Measurements from ENCODE around the gene MARK3.

MARK3 gene

DNA sequence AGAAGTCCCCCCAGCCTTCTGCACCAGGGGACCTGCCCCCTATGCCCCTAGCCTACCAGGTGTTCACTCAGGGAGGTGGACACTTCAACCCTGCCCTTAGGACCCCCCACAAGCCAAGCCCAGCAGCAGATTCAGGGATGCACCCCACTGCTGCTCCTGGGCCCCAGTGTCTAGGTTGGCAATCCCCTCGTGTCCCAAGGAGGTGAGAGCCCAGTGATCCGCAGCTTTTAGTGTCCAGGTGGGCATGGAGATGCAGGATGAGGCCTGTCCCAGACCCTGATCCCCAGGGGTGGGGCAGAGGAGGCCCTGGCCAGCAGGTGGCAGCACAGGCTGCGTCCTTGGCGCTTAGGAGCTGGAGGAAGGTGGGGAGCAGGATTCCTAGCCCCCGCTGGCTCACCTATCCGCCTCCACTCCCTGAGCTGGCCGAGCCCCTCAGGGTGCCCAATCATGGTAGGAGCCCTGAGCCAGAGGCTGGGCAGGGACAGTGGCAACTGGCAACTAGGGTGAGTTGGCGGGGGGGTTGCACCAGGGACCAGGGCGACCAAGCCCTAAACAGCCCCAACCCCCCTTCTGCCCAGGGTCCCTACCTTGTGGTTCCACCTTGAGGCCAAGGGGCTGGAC, 133.3 kb downstream of the MARK3 start:
- H3K27me3 ChIP-seq (replicated peaks; ENCODE audit: control insufficient read depth, insufficient read depth, low read length), result no peaks in the 10 kb centered on the region
- H3K36me3 ChIP-seq (ENCODE audit: control insufficient read depth, insufficient read depth, low read length, severe bottlenecking), result peaks cover 12% of the 10 kb centered on the region
- no peaks in the 10 kb centered on the region for H3K9me3 ChIP-seq (ENCODE audit: control insufficient read depth, low read length)
- peaks cover 37% of the 10 kb centered on the region for H3K4me1 ChIP-seq (ENCODE audit: control insufficient read depth, insufficient read depth, low read length)
- H3K4me3 ChIP-seq (ENCODE audit: low read length), result no peak overlapping the region
- DNase-seq (ENCODE audit: low read depth), result peak; percentile 73
- peak overlapping the region; percentile 52 for H3K9ac ChIP-seq (ENCODE audit: low read length)

DNA sequence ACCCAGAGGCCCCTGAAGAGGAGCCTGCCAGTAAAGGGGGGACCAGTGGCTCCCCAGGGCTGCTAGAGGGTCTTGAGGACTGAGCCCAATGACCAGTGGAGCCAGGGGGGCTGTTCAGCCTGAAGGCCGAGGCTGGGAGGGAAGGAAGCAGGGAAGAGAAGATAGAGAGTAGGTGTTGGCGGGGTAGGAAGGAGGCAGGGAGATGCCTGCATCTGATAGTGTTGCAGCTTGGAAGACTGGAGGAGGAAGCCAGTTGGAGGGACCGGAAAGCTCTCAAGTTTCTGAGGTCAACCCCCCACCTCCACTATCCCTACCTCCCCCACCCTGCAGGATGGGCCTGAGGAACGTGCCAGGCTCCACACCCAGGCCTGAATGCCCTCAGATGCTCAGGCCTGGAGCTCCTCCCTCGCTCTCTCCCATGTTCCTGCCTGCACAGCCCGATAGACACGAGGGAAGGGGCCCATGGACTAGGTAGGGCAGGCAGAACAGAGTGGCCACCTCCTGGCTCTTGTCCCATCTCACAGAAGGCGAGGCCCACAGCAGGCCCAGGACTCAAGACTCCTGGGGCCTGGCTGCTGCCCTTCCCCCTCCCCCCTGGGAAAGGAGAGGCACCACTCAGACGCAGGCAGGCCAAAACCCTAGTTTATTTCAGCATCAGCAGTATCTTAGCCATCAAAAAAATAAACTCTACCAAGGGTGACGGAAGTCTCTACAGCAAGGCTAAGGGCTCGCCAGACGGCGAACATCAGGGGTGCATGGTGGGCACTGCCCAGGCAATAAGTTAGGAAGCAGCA, 134.0 kb downstream of the MARK3 start:
- H3K9me3 ChIP-seq (ENCODE audit: control insufficient read depth, low read length), result no peaks in the 10 kb centered on the region
- H3K36me3 ChIP-seq (ENCODE audit: control insufficient read depth, insufficient read depth, low read length, severe bottlenecking), result peaks cover 12% of the 10 kb centered on the region
- no peak overlapping the region for H3K4me3 ChIP-seq (ENCODE audit: low read length)
- peak overlapping the region; percentile 52 for H3K9ac ChIP-seq (ENCODE audit: low read length)
- peak; percentile 10 for DNase-seq (ENCODE audit: low read depth)
- H3K4me1 ChIP-seq (ENCODE audit: control insufficient read depth, insufficient read depth, low read length), result peaks cover 34% of the 10 kb centered on the region
- no peaks in the 10 kb centered on the region for H3K27me3 ChIP-seq (replicated peaks; ENCODE audit: control insufficient read depth, insufficient read depth, low read length)

DNA sequence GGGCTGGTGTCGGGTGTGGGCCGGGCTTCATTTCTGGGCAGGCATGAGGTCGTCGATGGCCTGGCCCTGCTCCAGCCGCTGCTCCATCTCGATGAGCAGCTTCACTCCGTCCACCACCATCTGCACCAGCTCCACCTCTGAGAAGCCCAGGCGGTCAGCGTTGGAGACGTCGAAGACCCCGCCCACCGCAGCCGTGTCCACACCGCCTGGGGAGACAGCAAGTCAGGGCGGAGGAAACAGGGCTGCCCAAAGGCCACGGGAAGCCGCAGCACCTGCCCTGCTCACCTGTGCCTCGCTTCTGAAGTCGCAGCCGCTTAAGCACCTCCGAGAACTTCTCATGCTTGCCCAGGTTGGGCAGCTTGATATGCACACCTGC, 134.6 kb downstream of the MARK3 start:
- DNase-seq (ENCODE audit: low read depth), result no peak
- Histone ChIP-seq H3K36me3 (ENCODE audit: control insufficient read depth, insufficient read depth, low read length, severe bottlenecking) (peaks cover 10% of the 10 kb centered on the region), H3K9me3 (ENCODE audit: control insufficient read depth, low read length) (no peaks in the 10 kb centered on the region), H3K4me3 (ENCODE audit: low read length) (peak overlapping the region; percentile 86), H3K4me1 (ENCODE audit: control insufficient read depth, insufficient read depth, low read length) (peaks cover 34% of the 10 kb centered on the region), H3K27me3 (replicated peaks; ENCODE audit: control insufficient read depth, insufficient read depth, low read length) (no peaks in the 10 kb centered on the region), H3K9ac (ENCODE audit: low read length) (peak overlapping the region; percentile 52)

DNA sequence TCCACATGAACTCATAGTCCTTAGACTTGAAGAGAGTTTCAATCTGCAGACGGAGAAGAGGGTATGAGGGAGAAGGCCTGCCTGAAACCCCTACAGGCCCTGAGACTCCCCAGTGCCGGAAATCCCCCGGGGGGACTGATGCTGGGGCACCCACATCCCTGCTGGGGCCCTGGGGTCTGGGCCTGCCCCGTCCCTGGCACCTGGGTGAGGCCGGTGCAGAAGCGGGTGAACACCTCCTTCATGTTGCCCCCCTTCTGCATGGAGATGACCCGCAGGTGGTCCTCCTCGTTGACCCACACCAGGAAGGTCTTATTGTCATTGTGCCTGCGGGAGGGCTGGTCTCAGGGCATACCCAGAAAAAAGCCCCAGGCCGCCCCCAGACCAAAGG, 135.0 kb downstream of the MARK3 start:
- Histone ChIP-seq H3K9ac (ENCODE audit: low read length) (peak overlapping the region; percentile 82), H3K4me3 (ENCODE audit: low read length) (peak overlapping the region; percentile 86), H3K9me3 (ENCODE audit: control insufficient read depth, low read length) (no peaks in the 10 kb centered on the region), H3K27me3 (replicated peaks; ENCODE audit: control insufficient read depth, insufficient read depth, low read length) (no peaks in the 10 kb centered on the region), H3K4me1 (ENCODE audit: control insufficient read depth, insufficient read depth, low read length) (peaks cover 34% of the 10 kb centered on the region), H3K36me3 (ENCODE audit: control insufficient read depth, insufficient read depth, low read length, severe bottlenecking) (peaks cover 7% of the 10 kb centered on the region)
- DNase-seq (ENCODE audit: low read depth), result no peak

DNA sequence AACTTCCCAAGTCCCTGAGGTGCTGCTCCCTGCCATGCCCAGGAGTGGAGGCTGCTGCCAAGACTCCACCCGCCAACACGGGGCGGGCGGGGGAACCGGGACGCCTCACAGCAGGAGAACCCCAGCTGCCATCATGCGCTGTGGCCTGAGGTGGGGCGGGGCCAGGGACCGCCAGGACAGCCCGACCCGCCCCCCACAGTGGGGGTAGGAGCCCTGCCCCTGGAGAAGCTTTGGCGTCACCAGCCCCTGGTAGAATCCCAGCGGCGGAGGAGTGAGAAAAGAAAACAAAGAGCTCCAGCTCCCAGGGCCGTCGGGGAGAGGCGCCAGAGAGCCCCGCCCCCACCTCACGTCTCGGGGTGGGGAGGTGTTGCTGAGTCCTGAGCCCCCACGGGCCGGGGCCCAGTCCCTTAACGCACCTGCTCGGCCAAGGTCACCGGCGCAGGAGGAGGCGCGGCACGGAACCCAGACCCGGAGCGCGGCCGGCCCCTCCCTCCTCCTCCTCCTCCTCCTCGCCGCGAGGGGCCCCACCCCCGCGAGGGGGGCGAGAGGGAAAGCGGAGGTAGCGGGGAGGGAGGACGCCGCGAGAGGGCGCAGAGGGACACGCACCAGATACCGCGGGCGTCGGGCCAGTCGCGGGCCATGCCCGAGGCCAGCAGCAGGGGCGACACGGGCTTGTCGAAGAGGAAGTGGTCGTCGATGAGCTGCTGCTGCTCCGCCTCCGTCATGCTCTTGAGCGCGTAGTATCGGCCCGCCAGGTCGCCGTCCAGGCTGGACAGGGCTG, 135.6 kb downstream of the MARK3 start:
- Histone ChIP-seq H3K4me1 (ENCODE audit: control insufficient read depth, insufficient read depth, low read length) (peaks cover 34% of the 10 kb centered on the region), H3K27me3 (replicated peaks; ENCODE audit: control insufficient read depth, insufficient read depth, low read length) (no peaks in the 10 kb centered on the region), H3K4me3 (ENCODE audit: low read length) (peak overlapping the region; percentile 86), H3K9ac (ENCODE audit: low read length) (peak overlapping the region; percentile 82), H3K9me3 (ENCODE audit: control insufficient read depth, low read length) (no peaks in the 10 kb centered on the region), H3K36me3 (ENCODE audit: control insufficient read depth, insufficient read depth, low read length, severe bottlenecking) (peaks cover 7% of the 10 kb centered on the region)
- DNase-seq (ENCODE audit: low read depth), result peak; percentile 89

DNA sequence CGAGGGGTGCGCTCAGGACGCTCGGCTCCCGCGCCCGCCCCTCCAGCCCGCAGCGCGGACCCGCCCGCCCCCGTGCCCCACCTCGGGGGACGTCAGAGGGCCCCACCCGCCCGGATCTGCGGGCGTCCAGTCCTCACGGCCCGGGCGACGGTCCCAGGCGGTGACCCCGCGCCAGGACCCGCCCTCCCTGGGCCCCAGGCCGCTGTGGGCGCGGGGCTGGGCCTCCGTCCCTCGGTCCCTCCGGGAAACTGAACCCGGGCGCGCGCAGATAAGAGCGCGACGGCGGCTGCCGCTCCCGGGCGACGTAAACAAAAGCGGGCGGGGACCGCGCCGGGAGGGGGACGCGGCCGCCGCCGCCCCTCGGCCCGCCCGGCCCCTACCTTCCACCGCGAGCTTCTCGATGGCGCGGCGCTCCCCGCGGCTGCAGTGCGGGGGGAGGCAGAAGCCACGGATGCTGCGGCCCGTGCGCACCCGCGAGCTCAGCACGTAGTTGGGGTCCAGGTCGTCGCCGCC, 136.3 kb downstream of the MARK3 start:
- H3K27me3 ChIP-seq (replicated peaks; ENCODE audit: control insufficient read depth, insufficient read depth, low read length), result no peaks in the 10 kb centered on the region
- H3K9me3 ChIP-seq (ENCODE audit: control insufficient read depth, low read length), result no peaks in the 10 kb centered on the region
- peaks cover 34% of the 10 kb centered on the region for H3K4me1 ChIP-seq (ENCODE audit: control insufficient read depth, insufficient read depth, low read length)
- peaks cover 7% of the 10 kb centered on the region for H3K36me3 ChIP-seq (ENCODE audit: control insufficient read depth, insufficient read depth, low read length, severe bottlenecking)
- DNase-seq (ENCODE audit: low read depth), result peak; percentile 58
- H3K4me3 ChIP-seq (ENCODE audit: low read length), result peak overlapping the region; percentile 86
- peak overlapping the region; percentile 82 for H3K9ac ChIP-seq (ENCODE audit: low read length)

DNA sequence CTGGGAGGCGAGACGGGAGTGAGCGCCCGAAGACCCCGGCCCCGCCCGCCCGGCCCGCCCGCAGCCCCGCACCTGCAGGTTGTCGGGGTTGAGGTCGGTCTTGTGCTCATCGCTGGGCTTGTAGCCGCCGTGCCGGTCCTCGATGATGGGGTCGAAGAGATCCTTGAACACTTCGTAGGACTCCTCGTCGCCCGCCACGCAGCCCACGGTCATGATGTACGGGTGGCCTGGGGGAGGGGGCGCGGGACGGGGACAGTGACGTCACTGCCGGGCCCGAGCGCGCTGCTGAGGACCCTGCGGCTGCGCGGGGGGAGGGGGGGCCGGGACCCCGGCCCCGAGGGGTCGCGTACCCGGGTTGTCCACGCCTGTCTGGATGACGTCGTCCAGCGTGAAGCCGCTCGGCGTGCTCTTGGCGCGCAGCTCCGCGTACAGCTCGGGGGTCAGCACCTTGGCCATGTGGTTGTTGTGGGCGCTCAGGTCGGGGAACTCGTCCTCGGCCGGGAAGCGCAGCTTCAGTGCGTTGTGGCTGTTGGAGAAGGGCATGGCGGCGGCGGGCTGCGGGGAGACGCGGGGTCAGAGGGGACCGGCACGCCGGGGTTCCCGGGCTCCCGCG, 136.8 kb downstream of the MARK3 start:
- Histone ChIP-seq H3K9me3 (ENCODE audit: control insufficient read depth, low read length) (no peaks in the 10 kb centered on the region), H3K36me3 (ENCODE audit: control insufficient read depth, insufficient read depth, low read length, severe bottlenecking) (peaks cover 7% of the 10 kb centered on the region), H3K9ac (ENCODE audit: low read length) (peak overlapping the region; percentile 82), H3K27me3 (replicated peaks; ENCODE audit: control insufficient read depth, insufficient read depth, low read length) (no peaks in the 10 kb centered on the region), H3K4me1 (ENCODE audit: control insufficient read depth, insufficient read depth, low read length) (peaks cover 36% of the 10 kb centered on the region), H3K4me3 (ENCODE audit: low read length) (peak overlapping the region; percentile 86)
- DNase-seq (ENCODE audit: low read depth), result peak; percentile 39

DNA sequence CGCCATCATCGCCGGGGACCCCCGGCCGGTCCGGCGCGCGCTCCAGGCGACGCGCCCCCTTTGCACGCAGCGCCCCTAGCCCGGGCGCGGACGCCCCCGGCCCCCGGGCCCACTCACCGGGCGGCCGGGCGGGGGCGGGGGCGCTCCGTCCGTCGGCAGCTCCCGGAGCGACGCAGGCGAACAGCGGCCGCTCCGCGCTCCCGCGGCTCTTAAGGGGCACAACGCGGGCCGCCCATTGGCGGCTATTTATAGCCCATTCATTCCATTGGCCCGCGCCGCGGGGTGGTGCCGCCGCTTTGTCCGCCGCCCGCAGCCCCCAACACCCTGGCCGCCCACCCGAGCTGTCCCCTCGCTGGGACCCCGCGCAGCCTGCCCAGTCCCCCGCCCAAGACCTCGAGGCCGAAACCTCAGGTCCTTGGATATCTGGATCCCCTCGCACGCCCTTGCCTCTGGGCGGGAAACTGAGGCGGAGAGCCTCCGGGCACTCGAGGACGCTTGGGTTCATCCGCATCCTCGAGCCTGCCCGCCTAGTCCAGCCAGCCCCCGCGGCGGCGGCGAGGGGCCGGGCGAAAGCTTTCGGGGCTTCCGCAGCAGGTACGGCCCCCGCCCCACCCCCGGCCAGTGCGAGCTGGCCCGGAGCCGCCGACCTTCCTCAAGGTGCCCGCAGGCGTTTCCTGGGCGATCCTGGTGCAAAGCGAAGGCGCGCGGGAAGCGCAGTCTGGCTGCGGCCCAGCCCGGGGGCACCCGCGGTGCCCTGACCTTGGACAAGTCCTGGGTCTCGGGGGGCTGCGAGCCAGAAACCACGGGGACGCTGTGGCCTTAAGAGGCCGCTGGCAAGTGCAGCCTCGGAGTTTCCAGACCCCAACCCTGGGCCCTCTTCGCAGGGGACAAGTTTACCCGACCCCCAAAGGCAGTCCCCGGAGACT, 137.7 kb downstream of the MARK3 start, which contains the start of gene CKB:
TSS of gene CKB (minus strand) at position 182 of the 926 bp plus-strand sequence. CDS start 337 bp downstream, outside the sequence.
- Histone ChIP-seq H3K4me3 (ENCODE audit: low read length) (peak within 1 kb of the TSS; percentile 86), H3K9ac (ENCODE audit: low read length) (peak within 1 kb of the TSS; percentile 82), H3K36me3 (ENCODE audit: control insufficient read depth, insufficient read depth, low read length, severe bottlenecking) (peaks cover 7% of the 10 kb centered on the region), H3K27me3 (replicated peaks; ENCODE audit: control insufficient read depth, insufficient read depth, low read length) (no peaks in the 10 kb centered on the region), H3K4me1 (ENCODE audit: control insufficient read depth, insufficient read depth, low read length) (peaks cover 40% of the 10 kb centered on the region), H3K9me3 (ENCODE audit: control insufficient read depth, low read length) (no peaks in the 10 kb centered on the region)
- peak; percentile 82 for DNase-seq (ENCODE audit: low read depth)

DNA sequence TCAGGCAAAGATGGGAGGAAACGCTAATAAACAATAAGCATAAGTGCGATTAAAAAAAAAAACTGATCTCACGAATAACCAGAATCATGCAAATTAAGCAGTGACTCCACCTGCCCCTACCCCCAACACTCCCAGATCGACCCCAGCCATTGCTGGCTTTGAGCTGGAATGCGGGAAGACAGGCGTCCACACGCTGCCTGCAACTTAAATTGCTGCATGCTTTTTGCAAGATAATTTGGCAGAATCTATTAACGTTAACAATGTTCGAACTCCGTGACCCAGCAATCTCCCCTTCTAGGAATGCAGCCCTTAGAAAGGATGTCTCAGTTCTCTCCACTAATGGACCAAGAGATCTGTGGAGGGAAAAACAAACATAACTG, 138.3 kb downstream of the MARK3 start:
- no peaks in the 10 kb centered on the region for H3K27me3 ChIP-seq (replicated peaks; ENCODE audit: control insufficient read depth, insufficient read depth, low read length)
- H3K36me3 ChIP-seq (ENCODE audit: control insufficient read depth, insufficient read depth, low read length, severe bottlenecking), result peaks cover 7% of the 10 kb centered on the region
- no peak overlapping the region for H3K9ac ChIP-seq (ENCODE audit: low read length)
- peaks cover 40% of the 10 kb centered on the region for H3K4me1 ChIP-seq (ENCODE audit: control insufficient read depth, insufficient read depth, low read length)
- DNase-seq (ENCODE audit: low read depth), result no peak
- H3K4me3 ChIP-seq (ENCODE audit: low read length), result no peak overlapping the region
- no peaks in the 10 kb centered on the region for H3K9me3 ChIP-seq (ENCODE audit: control insufficient read depth, low read length)

Data from adipocyte (in vitro differentiated cells).